Kidney (tissue), 14 donors: Measurements from ENCODE around the gene UGCG. TPM values are rescaled to one million over a fixed set of nuclear protein-coding genes. Genes with fewer than 3 reads are reported as not detected.

Experiments
- DNase-seq, 5 donors: peaks; one replicate each; pipeline ENCODE4 v3.0.0-alpha.2; 2013 to 2020
- FAIRE-seq: peaks from 2 replicates; lab custom pipeline; 2012; peaks lifted over from hg19 to GRCh38; lab: Jason Lieb, UNC
- H3K27ac ChIP-seq, 2 donors: one replicate each; pipeline ENCODE4 v1.7.0; 2013; ENCODE audit warnings: low read depth in 2 of 2, low read length in 2 of 2, inconsistent platforms in 1 of 2
- H3K27me3 ChIP-seq: one replicate; pipeline ENCODE4 v1.7.1; 2013; ENCODE audit warnings: low read length, inconsistent platforms; ENCODE audit not compliant: control insufficient read depth, insufficient read depth
- H3K36me3 ChIP-seq, 3 donors: one replicate each; pipeline versions ENCODE4 v1.7.0 to v1.7.1; 2013; ENCODE audit warnings: low read length in 3 of 3, control low read depth in 1 of 3, inconsistent platforms in 1 of 3; ENCODE audit not compliant: insufficient read depth in 3 of 3, control insufficient read depth in 2 of 3
- H3K4me1 ChIP-seq, 3 donors: one replicate each; pipeline versions ENCODE4 v1.7.0 to v1.7.1; 2013; ENCODE audit warnings: low read length in 3 of 3, inconsistent platforms in 1 of 3, low read depth in 1 of 3; ENCODE audit not compliant: control insufficient read depth in 2 of 3, insufficient read depth in 2 of 3
- H3K4me3 ChIP-seq, 3 donors: one replicate each; pipeline versions ENCODE4 v1.7.0 to v1.8.1; 2013; ENCODE audit warnings: low read length in 3 of 3, control low read depth in 1 of 3, inconsistent platforms in 1 of 3
- H3K9ac ChIP-seq, 3 donors: one replicate each; pipeline versions ENCODE4 v1.7.0 to v1.7.1; 2013; ENCODE audit warnings: low read length in 3 of 3, control low read depth in 1 of 3, inconsistent platforms in 1 of 3
- H3K9me3 ChIP-seq, 3 donors: one replicate each; pipeline versions ENCODE4 v1.7.0 to v1.7.1; 2013; ENCODE audit warnings: low read length in 3 of 3, control low read depth in 1 of 3, inconsistent platforms in 1 of 3; ENCODE audit not compliant: control insufficient read depth in 2 of 3, insufficient read depth in 1 of 3
- CTCF ChIP-seq: IDR thresholded peaks from 3 replicates; pipeline ENCODE4 v1.5.1; 2012; ENCODE audit warnings: mild to moderate bottlenecking, moderate library complexity, borderline replicate concordance; ENCODE audit not compliant: insufficient read depth; ENCODE audit errors: extremely low read depth
- intact Hi-C: fragments of 100-400 bp; cut with DNase I; formaldehyde crosslinking; loops from one replicate; pipeline ENCODE4 v1.11.1; 2022
- polyA plus RNA-seq: library from polyadenylated mRNA; stranded (reverse); fragments of 350-450 nt; fragmentation: Illumina TruSeq; extraction: RNeasy Lipid Tissue Mini Kit (QIAGEN cat#74804); gene quantifications from one replicate; pipeline ENCODE4 v1.2.3, GENCODE V29; 2014; ENCODE audit warnings: low read depth, low replicate concordance; ENCODE audit not compliant: insufficient read depth
- total RNA-seq: library from RNA; stranded (reverse); fragmentation: NEBNext Ultra II Directional; extraction: Animal tissue kit (Norgen Biotek cat#: 25700); gene quantifications from one replicate; pipeline ENCODE4 v1.2.1, GENCODE V29; 2021
- donor health status: control.
- donor health status: control.
- donor health status: control.
- donor health status: control.
- donor health status: control.
- donor health status: DM: yes; HTN: yes; CAD: no.
- donor health status: Normal renal cell carcinoma (clear cell type).

UGCG gene
- total and polyA plus RNA-seq, 2 donors from 2014 or later = 20.8 to 113 TPM

- no peaks in the 10 kb centered on the region for H3K36me3 ChIP-seq
- intact Hi-C loops = no loop called here
- no peaks in the 10 kb centered on the region for H3K27me3 ChIP-seq
- H3K9me3 ChIP-seq = no peaks in the 10 kb centered on the region
- no peak overlapping the region for H3K9ac ChIP-seq
- peak overlapping the region in 1 of 2 donors; percentile 52 for H3K27ac ChIP-seq
- no peak for TF ChIP-seq CTCF
- peak overlapping the region in 1 of 3 donors; percentile 7 for H3K4me3 ChIP-seq
- DNase-seq (no peak), FAIRE-seq (no peak)
- peaks cover 0 to 41% (median 23%) of the 10 kb centered on the region in 3 donors for H3K4me1 ChIP-seq
Measured at GRCh38 chr9:111904026-111904425, 7.4 kb downstream of the UGCG start.

- H3K9ac ChIP-seq = no peak overlapping the region
- DNase-seq (no peak), FAIRE-seq (no peak)
- no peak overlapping the region for H3K4me3 ChIP-seq
- H3K9me3 ChIP-seq = no peaks in the 10 kb centered on the region
- intact Hi-C loops = no loop called here
- H3K27ac ChIP-seq = peak overlapping the region; percentile 7 to 20
- no peaks in the 10 kb centered on the region for H3K27me3 ChIP-seq
- H3K36me3 ChIP-seq = no peaks in the 10 kb centered on the region
- TF ChIP-seq CTCF = no peak
- peaks cover 0 to 35% (median 23%) of the 10 kb centered on the region in 3 donors for H3K4me1 ChIP-seq
Measured at GRCh38 chr9:111904891-111905291, 8.3 kb downstream of the UGCG start.

GRCh38 chr9:111907147-111907546 lies 10.5 kb downstream of the UGCG start:
- no peak for FAIRE-seq
- intact Hi-C loops = no loop called here
- Histone ChIP-seq H3K4me3 (no peak overlapping the region), H3K27ac (no peak overlapping the region), H3K4me1 (peaks cover 0 to 19% (median 17%) of the 10 kb centered on the region in 3 donors), H3K9me3 (no peaks in the 10 kb centered on the region), H3K36me3 (no peaks in the 10 kb centered on the region), H3K9ac (no peak overlapping the region), H3K27me3 (no peaks in the 10 kb centered on the region)
- DNase-seq = no peak
- TF ChIP-seq CTCF = no peak

- H3K9me3 ChIP-seq = no peaks in the 10 kb centered on the region
- H3K4me3 ChIP-seq = no peak overlapping the region
- no peaks in the 10 kb centered on the region for H3K36me3 ChIP-seq
- intact Hi-C loops = no loop called here
- TF ChIP-seq CTCF = no peak
- peaks cover 0 to 16% (median 11%) of the 10 kb centered on the region in 3 donors for H3K4me1 ChIP-seq
- no peaks in the 10 kb centered on the region for H3K27me3 ChIP-seq
- H3K9ac ChIP-seq = no peak overlapping the region
- no peak for DNase-seq
- FAIRE-seq = no peak
- no peak overlapping the region for H3K27ac ChIP-seq
Measured at GRCh38 chr9:111909444-111909843, 12.8 kb downstream of the UGCG start.
